Uterus (tissue), 4 donors: Measurements from ENCODE around the gene TMEM181. TPM values are rescaled to one million over a fixed set of nuclear protein-coding genes. Genes with fewer than 3 reads are reported as not detected.

ENCODE experiments used
- DNase-seq, 2 donors: peaks; one replicate each; pipeline ENCODE4 v3.0.0-alpha.2; 2019 to 2020
- H3K27ac ChIP-seq, 2 donors: fragments of 200-600 bp; sonication (generic); 1 replicate in 1 of 2; 2 replicates in 1 of 2; pipeline ENCODE4 v1.5.1; 2016 to 2018
- H3K27me3 ChIP-seq, 2 donors: fragments of 200-600 bp; sonication (generic); one replicate each; pipeline ENCODE4 v1.5.1; 2018 to 2019; ENCODE audit warnings: control low read depth in 1 of 2
- H3K36me3 ChIP-seq, 2 donors: fragments of 200-600 bp; sonication (generic); one replicate each; pipeline ENCODE4 v1.5.1; 2019; ENCODE audit warnings: control low read depth in 1 of 2
- H3K4me1 ChIP-seq, 2 donors: fragments of 200-600 bp; sonication (generic); one replicate each; pipeline ENCODE4 v1.5.1; 2018 to 2019; ENCODE audit warnings: control low read depth in 1 of 2
- H3K4me3 ChIP-seq, 2 donors: fragments of 200-600 bp; sonication (generic); 1 replicate in 1 of 2; 2 replicates in 1 of 2; pipeline ENCODE4 v1.5.1; 2018 to 2019; ENCODE audit warnings: mild to moderate bottlenecking in 1 of 2
- H3K9me3 ChIP-seq, 2 donors: fragments of 200-600 bp; sonication (generic); one replicate each; pipeline ENCODE4 v1.5.1; 2019; ENCODE audit warnings: control low read depth in 1 of 2
- CTCF ChIP-seq, 4 experiments: fragments of 200-600 bp in 2 of 4; fragments of 450-650 bp in 2 of 4; sonication (generic) in 2 of 4; IDR thresholded peaks; one replicate each; pipeline ENCODE4 v1.5.1; 2016 to 2019; ENCODE audit warnings: antibody characterized with exemption in 4 of 4, mild to moderate bottlenecking in 2 of 4, moderate library complexity in 1 of 4
- POLR2A ChIP-seq, 2 donors: fragments of 450-650 bp; IDR thresholded peaks; one replicate each; pipeline ENCODE4 v1.6.1; 2016; ENCODE audit warnings: antibody characterized with exemption in 2 of 2, mild to moderate bottlenecking in 1 of 2, moderate library complexity in 1 of 2
- intact Hi-C: fragments of 100-400 bp; cut with DNase I; formaldehyde crosslinking; loops from one replicate; pipeline ENCODE4 v1.15.1; 2023; ENCODE audit warnings: low total_unique reads
- total RNA-seq, 4 donors: library from RNA; depleted of rRNA in 3 of 4; stranded (reverse); fragments of >200 nt in 3 of 4; gene quantifications; one replicate each; pipeline versions ENCODE4 v1.1.0 to v1.2.4, GENCODE V29; 2014 to 2023
- donor health status: DM: yes; HTN: yes; CAD: no.

Gene TMEM181
- total RNA-seq, 4 donors from 2014 or later, result 17.6 to 36.6 (median 28.8) TPM

GRCh38 chr6:158571826-158572652 is 12.1 kb downstream of the TMEM181 start:
- Histone ChIP-seq H3K4me1 (no peaks in the 10 kb centered on the region), H3K36me3 (no peaks in the 10 kb centered on the region), H3K27me3 (no peaks in the 10 kb centered on the region), H3K27ac (no peak overlapping the region), H3K4me3 (no peak overlapping the region), H3K9me3 (no peaks in the 10 kb centered on the region)
- no peak for TF ChIP-seq POLR2A (IDR thresholded peaks at IDR 0.05)
- DNase-seq, result no peak
- intact Hi-C loops, result no loop called here

- intact Hi-C loops, result no loop called here
- Histone ChIP-seq H3K9me3 (no peaks in the 10 kb centered on the region), H3K4me1 (no peaks in the 10 kb centered on the region), H3K4me3 (no peak overlapping the region), H3K36me3 (no peaks in the 10 kb centered on the region), H3K27me3 (no peaks in the 10 kb centered on the region), H3K27ac (no peak overlapping the region)
- DNase-seq, result no peak
- TF ChIP-seq POLR2A (IDR thresholded peaks at IDR 0.05) (no peak), CTCF (IDR thresholded peaks at IDR 0.05) (no peak)
Measured at GRCh38 chr6:158572653-158573541, 13.0 kb downstream of the TMEM181 start.

GRCh38 chr6:158573542-158573931 is 13.6 kb downstream of the TMEM181 start:
- Histone ChIP-seq H3K4me1 (no peaks in the 10 kb centered on the region), H3K36me3 (no peaks in the 10 kb centered on the region), H3K9me3 (no peaks in the 10 kb centered on the region), H3K27me3 (no peaks in the 10 kb centered on the region), H3K27ac (no peak overlapping the region), H3K4me3 (no peak overlapping the region)
- intact Hi-C loops, result no loop called here
- TF ChIP-seq CTCF (IDR thresholded peaks at IDR 0.05) (no peak), POLR2A (IDR thresholded peaks at IDR 0.05) (no peak)
- no peak for DNase-seq

- Histone ChIP-seq H3K27ac (no peak overlapping the region), H3K4me3 (no peak overlapping the region), H3K27me3 (no peaks in the 10 kb centered on the region), H3K4me1 (no peaks in the 10 kb centered on the region), H3K9me3 (no peaks in the 10 kb centered on the region), H3K36me3 (no peaks in the 10 kb centered on the region)
- no peak for TF ChIP-seq POLR2A (IDR thresholded peaks at IDR 0.05)
- TF ChIP-seq CTCF (IDR thresholded peaks at IDR 0.05), result no peak
- intact Hi-C loops, result no loop called here
- no peak for DNase-seq
Measured at GRCh38 chr6:158574800-158575199, 14.9 kb downstream of the TMEM181 start.

GRCh38 chr6:158575550-158575949 is 15.7 kb downstream of the TMEM181 start:
- Histone ChIP-seq H3K27ac (no peak overlapping the region), H3K4me3 (no peak overlapping the region), H3K4me1 (no peaks in the 10 kb centered on the region), H3K9me3 (no peaks in the 10 kb centered on the region), H3K36me3 (no peaks in the 10 kb centered on the region), H3K27me3 (no peaks in the 10 kb centered on the region)
- DNase-seq, result no peak
- intact Hi-C loops, result no loop called here
- TF ChIP-seq CTCF (IDR thresholded peaks at IDR 0.05) (no peak), POLR2A (IDR thresholded peaks at IDR 0.05) (no peak)
